A549 (cell line): ENCODE results near the gene CACNA1D.

ENCODE experiments used
- CEBPB ChIP-seq, 2 experiments: fragments of >200 bp in 1 of 2; sonication (Bioruptor Twin) in 1 of 2; formaldehyde crosslinking in 1 of 2; IDR thresholded peaks; 2 replicates each; pipeline ENCODE4 v1.6.1; 2012 to 2016
- CTCF ChIP-seq: fragments of >200 bp; sonication (Bioruptor Twin); formaldehyde crosslinking; IDR thresholded peaks from 3 replicates; pipeline ENCODE4 v1.5.1; 2016
- EP300 ChIP-seq, 2 experiments: fragments of >200 bp; sonication (Bioruptor Twin); formaldehyde crosslinking; IDR thresholded peaks; 2 replicates in 1 of 2; 3 replicates in 1 of 2; pipeline ENCODE4 v1.6.1; 2016 to 2017
- ESRRA ChIP-seq: fragments of 150-350 bp; IDR thresholded peaks from 2 replicates; pipeline ENCODE4 v1.6.1; 2014; ENCODE audit warnings: mild to moderate bottlenecking, low read length, borderline replicate concordance
- FOSL2 ChIP-seq, 2 experiments: fragments of 450-650 bp in 1 of 2; fragments of >200 bp in 1 of 2; sonication (Bioruptor Twin) in 1 of 2; formaldehyde crosslinking; IDR thresholded peaks; 2 replicates each; pipeline versions ENCODE4 v1.5.0 to v1.6.1; 2016 to 2020; ENCODE audit warnings: mild to moderate bottlenecking in 1 of 2, moderate library complexity in 1 of 2
- MYC ChIP-seq: IDR thresholded peaks from 2 replicates; pipeline ENCODE4 v1.6.1; 2012; ENCODE audit warnings: mild to moderate bottlenecking, inconsistent platforms, low read length, improper control_type of control experiment, borderline replicate concordance
- POLR2A ChIP-seq: IDR thresholded peaks from 2 replicates; pipeline ENCODE4 v1.6.1; 2012; ENCODE audit warnings: mild to moderate bottlenecking, low read length
- RAD21 ChIP-seq, 2 experiments: fragments of >200 bp in 1 of 2; sonication (Bioruptor Twin) in 1 of 2; formaldehyde crosslinking in 1 of 2; IDR thresholded peaks in 1 of 2; conservative IDR thresholded peaks in 1 of 2; 2 replicates in 1 of 2; 3 replicates in 1 of 2; pipeline ENCODE4 v1.6.1; 2012 to 2018; ENCODE audit warnings: inconsistent platforms in 1 of 2
- TF ChIP-seq, protein P1 (sequence below): IDR thresholded peaks from 2 replicates; pipeline ENCODE4 v1.6.1; 2012

DNA sequence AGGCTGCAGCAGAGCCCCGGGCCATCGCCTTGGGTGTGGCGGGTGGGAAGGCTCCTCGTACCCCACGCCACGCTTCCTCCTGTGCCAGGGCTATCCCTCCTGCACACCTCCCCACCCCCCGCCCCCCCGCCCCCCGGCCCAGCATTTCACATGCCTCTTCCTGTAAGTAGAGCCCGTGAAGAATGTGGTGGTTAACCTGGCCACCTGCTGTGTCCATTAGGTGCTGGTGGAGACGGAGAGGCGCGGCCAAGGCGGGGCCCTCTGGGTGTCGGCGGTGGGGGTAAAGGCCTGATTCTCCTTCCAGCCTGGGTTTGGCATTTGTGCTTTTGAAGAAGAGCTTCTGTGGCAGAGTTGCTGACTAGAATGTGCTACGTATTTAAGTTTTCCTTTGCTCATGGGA, 224.1 kb downstream of the CACNA1D start:
- no peak for TF ChIP-seq EP300 (IDR thresholded peaks at IDR 0.05)
- TF ChIP-seq CEBPB (IDR thresholded peaks at IDR 0.05) = no peak
- TF ChIP-seq CTCF = no peak
- TF ChIP-seq RAD21 (conservative IDR thresholded peaks at IDR 0.05 in 1 of 2, IDR thresholded peaks at IDR 0.05 in 1 of 2) = no peak
- TF ChIP-seq, protein P1, sequence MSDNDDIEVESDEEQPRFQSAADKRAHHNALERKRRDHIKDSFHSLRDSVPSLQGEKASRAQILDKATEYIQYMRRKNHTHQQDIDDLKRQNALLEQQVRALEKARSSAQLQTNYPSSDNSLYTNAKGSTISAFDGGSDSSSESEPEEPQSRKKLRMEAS = no peak
- TF ChIP-seq POLR2A = no peak
- TF ChIP-seq MYC = no peak
- TF ChIP-seq ESRRA = no peak
- no peak for TF ChIP-seq FOSL2 (IDR thresholded peaks at IDR 0.05)
- no peak for TF ChIP-seq FOSL2 (CRISPR knock-in tag; IDR thresholded peaks at IDR 0.05)
